HG03175 (cell line): ENCODE results near the gene CORO7.

ENCODE experiments used
- ATAC-seq: cut with Tn5 transposase; IDR thresholded peaks from one replicate; pipeline ENCODE4 v1.9.1; 2021; ENCODE audit warnings: mild to moderate bottlenecking, moderate library complexity; ENCODE audit not compliant: unreplicated experiment

CORO7 gene

GRCh38 chr16:4373356-4373908 lies 43.0 kb downstream of the CORO7 start:
- no peak for ATAC-seq

GRCh38 chr16:4372578-4373355 lies 43.6 kb downstream of the CORO7 start:
- ATAC-seq: no peak

GRCh38 chr16:4372001-4372577 lies 44.3 kb downstream of the CORO7 start:
- ATAC-seq: peak; percentile 37

- peak; percentile 63 for ATAC-seq
These were observed 44.9 kb downstream of the CORO7 start, which contains the start of gene VASN for GRCh38 chr16:4371357-4372000. Gene VASN (plus strand): TSS chr16:4371848. CDS start chr16:4380878, 9,030 bp downstream.

- no peak for ATAC-seq
These were observed 45.6 kb downstream of the CORO7 start for GRCh38 chr16:4370570-4371356.

- ATAC-seq: no peak
These were observed 46.2 kb downstream of the CORO7 start for GRCh38 chr16:4370151-4370550.

GRCh38 chr16:4369007-4369733 lies 47.2 kb downstream of the CORO7 start:
- no peak for ATAC-seq

- ATAC-seq: no peak
These were observed 49.0 kb downstream of the CORO7 start for GRCh38 chr16:4367393-4367856.

- ATAC-seq: no peak
These were observed 50.4 kb downstream of the CORO7 start for GRCh38 chr16:4366016-4366415.

GRCh38 chr16:4365615-4366014 lies 50.8 kb downstream of the CORO7 start:
- ATAC-seq: no peak

GRCh38 chr16:4365014-4365406 lies 51.4 kb downstream of the CORO7 start:
- peak; percentile 73 for ATAC-seq

- no peak for ATAC-seq
These were observed 52.0 kb downstream of the CORO7 start for GRCh38 chr16:4364196-4365013.

GRCh38 chr16:4362476-4363135 lies 53.8 kb downstream of the CORO7 start:
- ATAC-seq: no peak

GRCh38 chr16:4361944-4362311 lies 54.5 kb downstream of the CORO7 start:
- ATAC-seq: no peak

GRCh38 chr16:4361033-4361943 lies 55.1 kb downstream of the CORO7 start:
- ATAC-seq: no peak

GRCh38 chr16:4360538-4361021 lies 55.8 kb downstream of the CORO7 start:
- no peak for ATAC-seq

GRCh38 chr16:4359914-4360313 lies 56.5 kb downstream of the CORO7 start:
- no peak for ATAC-seq
